ENCODE data around the gene AGRN. TPM values are rescaled to one million over a fixed set of nuclear protein-coding genes. Genes with fewer than 3 reads are reported as not detected.
A peak's percentile ranks its signal among the peaks of the same experiment; 100 is the strongest.
"Not testable (repeated sequence)": the region's sequence is repeated elsewhere in the genome, so short reads cannot be mapped to it uniquely, and the experiment has no call there.

AGRN gene
- total RNA-seq, 4 donors from 2014 or later = 68.3 to 147 (median 129) TPM

GRCh38 chr1:1013922-1014648 lies 5.8 kb upstream of the AGRN start:
- Histone ChIP-seq H3K9me3 (no peaks in the 10 kb centered on the region), H3K4me1 (peaks cover 6 to 14% of the 10 kb centered on the region in 2 donors), H3K36me3 (no peaks in the 10 kb centered on the region), H3K4me3 (replicated peaks in 1 of 3) (peak overlapping the region in 1 of 3 donors; percentile 53), H3K27ac (peak overlapping the region; percentile 78 to 91 (median 84)), H3K27me3 (no peaks in the 10 kb centered on the region)
- no peak for DNase-seq
- 76 to 83% methylated on average over 18 to 19 of the region's 41 CpGs for WGBS, 2 donors
- intact Hi-C loops (cut with DNase I) = no loop called here
- TF ChIP-seq, protein P1, sequence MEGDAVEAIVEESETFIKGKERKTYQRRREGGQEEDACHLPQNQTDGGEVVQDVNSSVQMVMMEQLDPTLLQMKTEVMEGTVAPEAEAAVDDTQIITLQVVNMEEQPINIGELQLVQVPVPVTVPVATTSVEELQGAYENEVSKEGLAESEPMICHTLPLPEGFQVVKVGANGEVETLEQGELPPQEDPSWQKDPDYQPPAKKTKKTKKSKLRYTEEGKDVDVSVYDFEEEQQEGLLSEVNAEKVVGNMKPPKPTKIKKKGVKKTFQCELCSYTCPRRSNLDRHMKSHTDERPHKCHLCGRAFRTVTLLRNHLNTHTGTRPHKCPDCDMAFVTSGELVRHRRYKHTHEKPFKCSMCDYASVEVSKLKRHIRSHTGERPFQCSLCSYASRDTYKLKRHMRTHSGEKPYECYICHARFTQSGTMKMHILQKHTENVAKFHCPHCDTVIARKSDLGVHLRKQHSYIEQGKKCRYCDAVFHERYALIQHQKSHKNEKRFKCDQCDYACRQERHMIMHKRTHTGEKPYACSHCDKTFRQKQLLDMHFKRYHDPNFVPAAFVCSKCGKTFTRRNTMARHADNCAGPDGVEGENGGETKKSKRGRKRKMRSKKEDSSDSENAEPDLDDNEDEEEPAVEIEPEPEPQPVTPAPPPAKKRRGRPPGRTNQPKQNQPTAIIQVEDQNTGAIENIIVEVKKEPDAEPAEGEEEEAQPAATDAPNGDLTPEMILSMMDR (IDR thresholded peaks at IDR 0.05) = no peak
- no peak for TF ChIP-seq POLR2A (IDR thresholded peaks at IDR 0.05)

GRCh38 chr1:1014799-1015681 lies 4.9 kb upstream of the AGRN start:
- H3K36me3 ChIP-seq = no peaks in the 10 kb centered on the region
- 79 to 81% methylated on average over 18 of the region's 20 CpGs for WGBS, 2 donors
- H3K4me3 ChIP-seq (replicated peaks in 1 of 3) = no peak overlapping the region
- no peak for DNase-seq
- intact Hi-C loops (cut with DNase I) = no loop called here
- H3K27ac ChIP-seq = peak overlapping the region in 2 of 3 donors; percentile 20 to 91
- no peaks in the 10 kb centered on the region for H3K9me3 ChIP-seq
- H3K4me1 ChIP-seq = peaks cover 6 to 14% of the 10 kb centered on the region in 2 donors
- TF ChIP-seq, protein P1 (IDR thresholded peaks at IDR 0.05) = peak in 2 of 6 experiments; percentile 9 to 20
- no peak for TF ChIP-seq POLR2A (IDR thresholded peaks at IDR 0.05)
- no peaks in the 10 kb centered on the region for H3K27me3 ChIP-seq

- peaks cover 14 to 26% of the 10 kb centered on the region in 2 donors for H3K4me1 ChIP-seq
- H3K4me3 ChIP-seq (replicated peaks in 1 of 3); H3K36me3 ChIP-seq; H3K27ac ChIP-seq; DNase-seq; H3K9me3 ChIP-seq; intact Hi-C loops (cut with DNase I); H3K27me3 ChIP-seq: not testable (repeated sequence)
- 80 to 85% methylated on average over 12 to 16 of the region's 17 CpGs for WGBS, 2 donors
Measured at GRCh38 chr1:1017397-1018320, 2.3 kb upstream of the AGRN start.

DNA sequence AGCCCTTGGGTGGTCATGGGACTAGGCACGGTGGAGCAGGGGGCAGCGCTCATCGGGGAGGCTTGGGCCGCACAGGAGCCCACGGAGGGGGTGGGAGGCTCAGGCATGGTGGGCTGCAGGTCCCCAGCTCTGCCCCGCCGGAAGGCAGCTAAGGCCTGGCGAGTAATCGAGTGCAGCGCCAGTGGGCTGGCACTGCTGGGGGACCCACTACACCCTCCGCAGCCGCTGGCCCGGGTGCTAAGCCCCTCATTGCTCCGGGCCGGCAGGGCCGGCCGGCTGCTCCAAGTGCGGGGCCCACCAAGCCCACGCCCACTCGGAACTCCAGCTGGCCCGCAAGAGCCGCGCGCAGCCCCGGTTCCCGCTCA lies 1.6 kb upstream of the AGRN start:
- H3K27ac ChIP-seq; intact Hi-C loops (cut with DNase I); H3K27me3 ChIP-seq; H3K9me3 ChIP-seq; DNase-seq; H3K4me3 ChIP-seq (replicated peaks in 1 of 3); H3K36me3 ChIP-seq: not testable (repeated sequence)
- H3K4me1 ChIP-seq = peaks cover 14 to 25% of the 10 kb centered on the region in 2 donors
- 87 to 97% methylated on average over 9 to 25 of the region's 26 CpGs for WGBS, 2 donors

- H3K36me3 ChIP-seq = no peaks in the 10 kb centered on the region
- H3K9me3 ChIP-seq = no peaks in the 10 kb centered on the region
- TF ChIP-seq, protein P1 (IDR thresholded peaks at IDR 0.05) = peak in 4 of 6 experiments; percentile 25 to 77 (median 37)
- peak in 1 of 2 donors; percentile 18 for TF ChIP-seq POLR2A (IDR thresholded peaks at IDR 0.05)
- peak overlapping the region; percentile 75 to 96 (median 87) for H3K27ac ChIP-seq
- peak; percentile 85 to 86 for DNase-seq
- intact Hi-C loops (cut with DNase I) = no loop called here
- WGBS, 2 donors = 0 to 29% methylated on average over 6 of the region's 91 CpGs
- no peaks in the 10 kb centered on the region for H3K27me3 ChIP-seq
- H3K4me3 ChIP-seq (replicated peaks in 1 of 3) = peak overlapping the region in 1 of 3 donors; percentile 92
- H3K4me1 ChIP-seq = peaks cover 16 to 27% of the 10 kb centered on the region in 2 donors
Measured at GRCh38 chr1:1019122-1019999, 559 bp upstream of the AGRN start.

All from thyroid gland (tissue), 4 donors.